HepG2 (cell line): ENCODE data around the gene ZFR2. TPM values are rescaled to one million over a fixed set of nuclear protein-coding genes. Genes with fewer than 3 reads are reported as not detected.
A peak's percentile ranks its signal among the peaks of the same experiment; 100 is the strongest.

ENCODE experiments used
- ETV5 ChIP-seq: IDR thresholded peaks from 2 replicates; pipeline ENCODE4 v1.6.1; 2018; ENCODE audit warnings: missing biosample characterization, missing genetic modification reagents, inconsistent platforms, borderline replicate concordance
- HBP1 ChIP-seq: IDR thresholded peaks from 2 replicates; pipeline ENCODE4 v1.6.1; 2016; ENCODE audit warnings: low read depth, control low read depth
- HNF4A ChIP-seq: sonication (generic); formaldehyde crosslinking; IDR thresholded peaks from 2 replicates; pipeline ENCODE4 v1.4.0; 2020; ENCODE audit warnings: missing genetic modification reagents
- IRF1 ChIP-seq: sonication (generic); formaldehyde crosslinking; IDR thresholded peaks from 2 replicates; pipeline ENCODE4 v1.4.0; 2020; ENCODE audit warnings: low read depth, mild to moderate bottlenecking, missing genetic modification reagents
- MAFF ChIP-seq: IDR thresholded peaks from 2 replicates; pipeline ENCODE4 v1.6.1; 2011; ENCODE audit warnings: low read depth, low read length, improper control_type of control experiment
- MAFK ChIP-seq, 2 experiments: IDR thresholded peaks in 1 of 2; conservative IDR thresholded peaks in 1 of 2; 2 replicates each; pipeline ENCODE4 v1.6.1; 2011; ENCODE audit warnings: improper control_type of control experiment in 2 of 2, low read length in 2 of 2
- NR2F6 ChIP-seq, 2 experiments: IDR thresholded peaks; 2 replicates each; pipeline ENCODE4 v1.6.1; 2016; ENCODE audit warnings: antibody characterized with exemption in 1 of 2, mild to moderate bottlenecking in 1 of 2
- SMAD3 ChIP-seq: sonication (generic); formaldehyde crosslinking; IDR thresholded peaks from 2 replicates; pipeline ENCODE4 v1.4.0; 2020; ENCODE audit warnings: missing genetic modification reagents
- TEAD3 ChIP-seq: optimal IDR thresholded peaks from 2 replicates; pipeline ENCODE3; 2016; ENCODE audit warnings: borderline replicate concordance
- ZBTB7B ChIP-seq: sonication (generic); formaldehyde crosslinking; IDR thresholded peaks from 2 replicates; pipeline ENCODE4 v1.4.0; 2020; ENCODE audit warnings: missing genetic modification reagents
- ZC3H13 ChIP-seq: sonication (generic); formaldehyde crosslinking; IDR thresholded peaks from 2 replicates; pipeline ENCODE4 v1.8.1; 2023; ENCODE audit warnings: mild to moderate bottlenecking, missing genetic modification reagents, moderate library complexity
- ZNF292 ChIP-seq: sonication (generic); formaldehyde crosslinking; IDR thresholded peaks from 2 replicates; pipeline ENCODE4 v1.8.1; 2022; ENCODE audit warnings: mild to moderate bottlenecking, low read depth, missing genetic modification reagents, borderline replicate concordance
- polyA plus RNA-seq, 8 experiments: library from polyadenylated mRNA; depleted of rRNA in 3 of 8; stranded (reverse) in 7 of 8; unstranded in 1 of 8; fragments of >200 nt; fragmentation: Illumina TruSeq in 4 of 8; extraction: Trizol in 4 of 8; gene quantifications; 2 replicates each; pipeline versions ENCODE4 v1.2.1 to v1.2.3, GENCODE V29; 2011 to 2016; ENCODE audit warnings: low read depth in 4 of 8, missing spikeins in 1 of 8, mixed read lengths in 1 of 8; ENCODE audit not compliant: insufficient read depth in 1 of 8
- total RNA-seq, 5 experiments: library from RNA; depleted of rRNA; stranded (reverse); fragments of >200 nt; fragmentation: Illumina TruSeq; extraction: Trizol; gene quantifications; 2 replicates each; pipeline ENCODE4 v1.2.3, GENCODE V29; 2016; ENCODE audit warnings: low read depth in 1 of 5
- TF ChIP-seq, protein P1 (sequence below): sonication (generic); IDR thresholded peaks from 2 replicates; pipeline ENCODE4 v1.6.1; 2016; ENCODE audit warnings: low read depth, borderline replicate concordance
- TF ChIP-seq, protein P2 (sequence below): IDR thresholded peaks from 2 replicates; pipeline ENCODE4 v1.6.1; 2016; ENCODE audit warnings: mild to moderate bottlenecking
- TF ChIP-seq, protein P3 (sequence below): sonication (generic); formaldehyde crosslinking; IDR thresholded peaks from 2 replicates; pipeline ENCODE4 v1.5.0; 2020; ENCODE audit warnings: missing genetic modification reagents
- TF ChIP-seq, protein P4 (sequence below): sonication (generic); formaldehyde crosslinking; IDR thresholded peaks from 2 replicates; pipeline ENCODE4 v1.8.1; 2023; ENCODE audit warnings: mild to moderate bottlenecking, moderate library complexity, missing genetic modification reagents
- TF ChIP-seq, protein P5 (sequence below): sonication (generic); formaldehyde crosslinking; IDR thresholded peaks from 2 replicates; pipeline ENCODE4 v1.5.0; 2020; ENCODE audit warnings: missing genetic modification reagents, mild to moderate bottlenecking, borderline replicate concordance

Gene ZFR2
- total and polyA plus RNA-seq, 2 of the 13 experiments (the other 11 are each of a cell fraction or from before 2014, with no cell fraction given) = 0.37 to 0.69 TPM

- TF ChIP-seq, protein P1, sequence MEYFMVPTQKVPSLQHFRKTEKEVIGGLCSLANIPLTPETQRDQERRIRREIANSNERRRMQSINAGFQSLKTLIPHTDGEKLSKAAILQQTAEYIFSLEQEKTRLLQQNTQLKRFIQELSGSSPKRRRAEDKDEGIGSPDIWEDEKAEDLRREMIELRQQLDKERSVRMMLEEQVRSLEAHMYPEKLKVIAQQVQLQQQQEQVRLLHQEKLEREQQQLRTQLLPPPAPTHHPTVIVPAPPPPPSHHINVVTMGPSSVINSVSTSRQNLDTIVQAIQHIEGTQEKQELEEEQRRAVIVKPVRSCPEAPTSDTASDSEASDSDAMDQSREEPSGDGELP = peak; percentile 92
- TF ChIP-seq ZC3H13 (CRISPR knock-in tag) (no peak), ZBTB7B (CRISPR knock-in tag) (0 out of 2 replicates have a peak, but pooled peaks have one; percentile 37), ZNF292 (0 out of 2 replicates have a peak, but pooled peaks have one; percentile 17), SMAD3 (CRISPR knock-in tag) (no peak), MAFK (conservative IDR thresholded peaks at IDR 0.05 in 1 of 2, IDR thresholded peaks at IDR 0.05 in 1 of 2; ENCODE audit: low read length in 2 of 2) (peak; percentile 2 to 20; a peak in 1 of 4 replicates), ETV5 (CRISPR knock-in tag) (peak; percentile 63; the same call in 1 of the 2 replicates), MAFF (peak; percentile 36; the same call in 1 of the 2 replicates), HBP1 (no peak), HNF4A (peak; percentile 73), IRF1 (CRISPR knock-in tag) (peak; percentile 95; the same call in 1 of the 2 replicates), TEAD3 (CRISPR knock-in tag) (peak; percentile 62), NR2F6 (IDR thresholded peaks at IDR 0.05) (no peak), NR2F6 (CRISPR knock-in tag; IDR thresholded peaks at IDR 0.05) (0 out of 2 replicates have a peak, but pooled peaks have one; percentile 22)
- TF ChIP-seq, protein P2, sequence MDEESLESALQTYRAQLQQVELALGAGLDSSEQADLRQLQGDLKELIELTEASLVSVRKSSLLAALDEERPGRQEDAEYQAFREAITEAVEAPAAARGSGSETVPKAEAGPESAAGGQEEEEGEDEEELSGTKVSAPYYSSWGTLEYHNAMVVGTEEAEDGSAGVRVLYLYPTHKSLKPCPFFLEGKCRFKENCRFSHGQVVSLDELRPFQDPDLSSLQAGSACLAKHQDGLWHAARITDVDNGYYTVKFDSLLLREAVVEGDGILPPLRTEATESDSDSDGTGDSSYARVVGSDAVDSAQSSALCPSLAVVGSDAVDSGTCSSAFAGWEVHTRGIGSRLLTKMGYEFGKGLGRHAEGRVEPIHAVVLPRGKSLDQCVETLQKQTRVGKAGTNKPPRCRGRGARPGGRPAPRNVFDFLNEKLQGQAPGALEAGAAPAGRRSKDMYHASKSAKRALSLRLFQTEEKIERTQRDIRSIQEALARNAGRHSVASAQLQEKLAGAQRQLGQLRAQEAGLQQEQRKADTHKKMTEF (CRISPR knock-in tag) = 0 out of 2 replicates have a peak, but pooled peaks have one; percentile 31
- TF ChIP-seq, protein P3, sequence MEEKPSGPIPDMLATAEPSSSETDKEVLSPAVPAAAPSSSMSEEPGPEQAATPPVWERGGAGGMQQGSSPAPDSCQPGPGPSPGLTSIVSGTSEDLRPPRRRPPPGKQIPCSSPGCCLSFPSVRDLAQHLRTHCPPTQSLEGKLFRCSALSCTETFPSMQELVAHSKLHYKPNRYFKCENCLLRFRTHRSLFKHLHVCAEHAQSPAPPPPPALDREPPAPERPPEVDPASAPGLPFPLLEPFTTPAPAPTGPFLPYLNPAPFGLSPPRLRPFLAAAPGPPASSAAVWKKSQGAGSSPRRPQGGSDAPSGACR = 0 out of 2 replicates have a peak, but pooled peaks have one; percentile 35
- TF ChIP-seq, protein P4, sequence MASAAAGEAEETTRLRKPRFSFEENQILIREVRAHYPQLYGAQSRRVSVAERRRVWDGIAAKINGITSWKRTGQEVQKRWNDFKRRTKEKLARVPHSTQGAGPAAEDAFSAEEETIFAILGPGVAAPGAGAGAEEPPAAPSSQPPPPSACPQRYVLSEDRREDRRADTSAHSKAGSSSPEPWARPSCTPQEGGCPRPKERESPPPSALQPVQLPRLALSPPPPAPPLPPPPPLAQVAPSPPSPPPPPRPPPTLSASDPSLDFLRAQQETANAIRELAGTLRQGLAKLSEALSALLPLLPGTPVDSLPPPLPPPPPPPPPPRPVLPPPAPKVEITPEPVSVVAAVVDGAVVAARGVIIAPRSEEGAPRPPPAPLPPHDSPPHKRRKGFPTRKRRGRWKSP (CRISPR knock-in tag) = peak; percentile 54; the same call in 1 of the 2 replicates
- TF ChIP-seq, protein P5, sequence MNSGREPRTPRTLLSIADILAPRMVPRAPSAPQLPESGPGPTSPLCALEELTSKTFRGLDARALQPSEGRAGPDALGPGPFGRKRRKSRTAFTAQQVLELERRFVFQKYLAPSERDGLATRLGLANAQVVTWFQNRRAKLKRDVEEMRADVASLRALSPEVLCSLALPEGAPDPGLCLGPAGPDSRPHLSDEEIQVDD (CRISPR knock-in tag) = no peak
These were observed 13.5 kb downstream of the ZFR2 start (continued) for GRCh38 chr19:3855320-3855719.
